ENCODE results near the gene S1PR2. TPM values are rescaled to one million over a fixed set of nuclear protein-coding genes. Genes with fewer than 3 reads are reported as not detected.

The S1PR2 gene, protein sequence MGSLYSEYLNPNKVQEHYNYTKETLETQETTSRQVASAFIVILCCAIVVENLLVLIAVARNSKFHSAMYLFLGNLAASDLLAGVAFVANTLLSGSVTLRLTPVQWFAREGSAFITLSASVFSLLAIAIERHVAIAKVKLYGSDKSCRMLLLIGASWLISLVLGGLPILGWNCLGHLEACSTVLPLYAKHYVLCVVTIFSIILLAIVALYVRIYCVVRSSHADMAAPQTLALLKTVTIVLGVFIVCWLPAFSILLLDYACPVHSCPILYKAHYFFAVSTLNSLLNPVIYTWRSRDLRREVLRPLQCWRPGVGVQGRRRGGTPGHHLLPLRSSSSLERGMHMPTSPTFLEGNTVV
- 11.0 TPM for polyA plus RNA-seq (2012; ENCODE audit: insufficient read depth, insufficient read length, low read depth)

- TF ChIP-seq, protein P1, sequence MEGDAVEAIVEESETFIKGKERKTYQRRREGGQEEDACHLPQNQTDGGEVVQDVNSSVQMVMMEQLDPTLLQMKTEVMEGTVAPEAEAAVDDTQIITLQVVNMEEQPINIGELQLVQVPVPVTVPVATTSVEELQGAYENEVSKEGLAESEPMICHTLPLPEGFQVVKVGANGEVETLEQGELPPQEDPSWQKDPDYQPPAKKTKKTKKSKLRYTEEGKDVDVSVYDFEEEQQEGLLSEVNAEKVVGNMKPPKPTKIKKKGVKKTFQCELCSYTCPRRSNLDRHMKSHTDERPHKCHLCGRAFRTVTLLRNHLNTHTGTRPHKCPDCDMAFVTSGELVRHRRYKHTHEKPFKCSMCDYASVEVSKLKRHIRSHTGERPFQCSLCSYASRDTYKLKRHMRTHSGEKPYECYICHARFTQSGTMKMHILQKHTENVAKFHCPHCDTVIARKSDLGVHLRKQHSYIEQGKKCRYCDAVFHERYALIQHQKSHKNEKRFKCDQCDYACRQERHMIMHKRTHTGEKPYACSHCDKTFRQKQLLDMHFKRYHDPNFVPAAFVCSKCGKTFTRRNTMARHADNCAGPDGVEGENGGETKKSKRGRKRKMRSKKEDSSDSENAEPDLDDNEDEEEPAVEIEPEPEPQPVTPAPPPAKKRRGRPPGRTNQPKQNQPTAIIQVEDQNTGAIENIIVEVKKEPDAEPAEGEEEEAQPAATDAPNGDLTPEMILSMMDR (IDR thresholded peaks at IDR 0.05; ENCODE audit: low read depth, low read length) = no peak
- no peaks in the 10 kb centered on the region for H3K27me3 ChIP-seq
- peak; percentile 90 for DNase-seq
- peak within 1 kb of the TSS; percentile 85 for H3K4me3 ChIP-seq (ENCODE audit: low read depth, low read length)
- H3K36me3 ChIP-seq = no peaks in the 10 kb centered on the region
- H3K9me3 ChIP-seq = no peaks in the 10 kb centered on the region
- peaks cover 4% of the 10 kb centered on the region; the same call in 1 of the 2 replicates for H3K4me1 ChIP-seq
Measured at GRCh38 chr19:10230861-10231611, at the start of gene S1PR2. S1PR2 (minus strand) TSS chr19:10231331; CDS start chr19:10224905, 6,426 bp downstream.

GRCh38 chr19:10279737-10280442 lies 48.8 kb upstream of the S1PR2 start:
- H3K4me3 ChIP-seq (ENCODE audit: low read depth, low read length) = no peak overlapping the region
- H3K36me3 ChIP-seq = no peaks in the 10 kb centered on the region
- no peaks in the 10 kb centered on the region for H3K9me3 ChIP-seq
- H3K27me3 ChIP-seq = peaks cover 27% of the 10 kb centered on the region
- no peak for DNase-seq
- H3K4me1 ChIP-seq = no peaks in the 10 kb centered on the region
- TF ChIP-seq, protein P1 (IDR thresholded peaks at IDR 0.05; ENCODE audit: low read depth, low read length) = no peak

- TF ChIP-seq, protein P1 (IDR thresholded peaks at IDR 0.05; ENCODE audit: low read depth, low read length) = no peak
- H3K4me3 ChIP-seq (ENCODE audit: low read depth, low read length) = no peak overlapping the region
- H3K4me1 ChIP-seq = no peaks in the 10 kb centered on the region
- H3K27me3 ChIP-seq = peaks cover 36% of the 10 kb centered on the region
- H3K36me3 ChIP-seq = no peaks in the 10 kb centered on the region
- no peaks in the 10 kb centered on the region for H3K9me3 ChIP-seq
- DNase-seq = no peak
Measured at GRCh38 chr19:10278935-10279334, 47.8 kb upstream of the S1PR2 start.

DNA sequence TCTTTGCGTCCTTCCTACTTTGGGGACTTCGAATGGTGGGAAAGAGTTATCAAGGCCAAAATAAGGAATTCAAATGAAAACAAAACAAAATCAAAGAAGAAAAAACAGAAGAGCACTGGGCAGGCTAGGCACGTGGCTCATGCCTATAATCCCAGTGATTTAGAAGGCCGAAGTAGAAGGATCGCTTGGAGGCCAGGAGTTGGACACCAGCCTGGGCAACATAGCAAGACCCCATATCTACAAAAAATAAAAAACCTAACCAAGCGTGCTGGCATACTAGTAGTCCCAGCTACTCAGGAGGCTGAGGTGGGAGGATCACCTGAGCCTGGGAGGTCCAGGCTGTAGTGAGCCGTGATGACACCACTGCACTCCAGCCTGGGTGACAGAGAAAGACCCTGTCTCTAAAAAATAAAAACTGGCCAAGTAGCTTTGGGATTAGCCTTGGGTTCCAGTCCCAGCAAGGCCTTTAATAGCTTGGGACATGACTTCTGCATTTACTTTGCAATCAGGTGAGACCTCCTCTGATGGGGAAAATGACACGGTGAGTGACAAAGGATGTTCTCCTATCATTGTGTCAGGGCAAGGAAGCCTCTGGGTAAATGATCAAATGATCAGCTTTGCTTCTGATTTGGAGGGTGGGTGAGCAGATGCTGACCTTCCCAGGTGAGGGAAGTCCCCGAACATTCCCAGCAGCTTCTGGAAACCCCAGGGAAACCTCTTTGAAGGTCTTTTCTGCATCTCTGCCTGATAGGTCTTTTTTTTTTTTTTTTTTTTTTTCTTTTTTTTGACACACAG lies 46.9 kb upstream of the S1PR2 start:
- Histone ChIP-seq H3K4me3 (ENCODE audit: low read depth, low read length) (no peak overlapping the region), H3K36me3 (no peaks in the 10 kb centered on the region), H3K9me3 (no peaks in the 10 kb centered on the region), H3K27me3 (peaks cover 44% of the 10 kb centered on the region), H3K4me1 (no peaks in the 10 kb centered on the region)
- no peak for DNase-seq
- TF ChIP-seq, protein P1 (IDR thresholded peaks at IDR 0.05; ENCODE audit: low read depth, low read length) = no peak

- Histone ChIP-seq H3K4me1 (no peaks in the 10 kb centered on the region), H3K4me3 (ENCODE audit: low read depth, low read length) (no peak overlapping the region), H3K9me3 (no peaks in the 10 kb centered on the region), H3K36me3 (no peaks in the 10 kb centered on the region), H3K27me3 (peaks cover 78% of the 10 kb centered on the region)
- no peak for DNase-seq
- TF ChIP-seq, protein P1 (IDR thresholded peaks at IDR 0.05; ENCODE audit: low read depth, low read length) = no peak
Measured at GRCh38 chr19:10274589-10274988, 43.5 kb upstream of the S1PR2 start.
